ENCODE measurements around the gene CERS2.

Gene CERS2

DNA sequence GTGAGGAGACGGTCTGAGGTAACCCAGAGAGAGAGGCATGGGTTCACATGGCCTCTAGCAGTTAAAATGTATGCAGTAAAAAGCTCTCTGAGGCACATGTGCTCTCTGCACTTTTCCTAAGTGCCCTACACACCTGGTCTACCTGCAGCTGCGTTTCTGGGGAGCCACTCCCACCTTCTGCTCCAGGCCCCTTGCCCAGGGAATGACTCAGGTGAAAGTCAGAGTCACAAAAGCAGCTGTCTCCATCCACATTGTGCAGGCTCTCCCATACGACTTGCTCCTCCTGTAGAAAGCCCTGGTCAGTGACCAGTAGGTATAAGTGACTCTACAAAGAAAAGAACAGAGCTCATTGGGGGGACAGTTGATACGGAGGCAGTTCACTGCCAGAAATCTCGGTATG, 23.3 kb upstream of the CERS2 start:
- DNase-seq: no peak

DNA sequence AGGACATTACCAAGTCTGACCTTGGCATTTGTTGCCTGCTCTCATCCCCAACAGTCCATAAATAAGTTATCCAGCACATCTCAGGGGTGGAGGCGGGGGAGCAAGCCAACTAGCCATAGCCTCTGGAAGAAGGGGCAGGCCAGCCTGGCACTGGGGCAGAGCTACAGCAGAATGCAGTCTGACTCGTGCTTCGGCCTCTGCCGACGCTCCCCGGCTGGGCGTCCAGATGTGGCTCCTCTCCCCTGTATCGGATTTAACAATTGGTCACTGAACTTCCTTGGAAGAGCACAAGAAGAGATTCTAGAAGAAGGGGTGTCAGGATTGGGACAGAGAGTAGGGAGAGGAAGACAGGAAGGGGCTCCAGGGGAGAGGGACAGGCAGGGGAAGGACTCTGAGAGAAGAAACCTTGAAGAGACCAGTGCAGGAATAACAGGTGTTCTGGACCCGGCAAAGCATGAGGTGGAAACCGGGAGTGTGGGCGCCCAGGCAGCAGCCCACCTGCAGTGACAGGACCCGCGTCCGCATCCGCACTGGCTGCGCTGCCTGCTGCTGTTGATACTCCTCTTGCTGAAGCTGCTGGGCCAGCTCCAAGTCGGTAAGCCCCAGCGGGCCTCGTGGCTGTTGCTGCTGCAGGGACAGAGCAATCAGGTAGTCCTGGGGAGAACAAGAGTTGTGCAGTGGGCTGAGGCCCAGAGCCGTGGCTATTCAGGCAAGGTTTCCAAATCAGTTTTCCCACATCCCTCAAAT, 22.7 kb upstream of the CERS2 start:
- no peak for DNase-seq

DNA sequence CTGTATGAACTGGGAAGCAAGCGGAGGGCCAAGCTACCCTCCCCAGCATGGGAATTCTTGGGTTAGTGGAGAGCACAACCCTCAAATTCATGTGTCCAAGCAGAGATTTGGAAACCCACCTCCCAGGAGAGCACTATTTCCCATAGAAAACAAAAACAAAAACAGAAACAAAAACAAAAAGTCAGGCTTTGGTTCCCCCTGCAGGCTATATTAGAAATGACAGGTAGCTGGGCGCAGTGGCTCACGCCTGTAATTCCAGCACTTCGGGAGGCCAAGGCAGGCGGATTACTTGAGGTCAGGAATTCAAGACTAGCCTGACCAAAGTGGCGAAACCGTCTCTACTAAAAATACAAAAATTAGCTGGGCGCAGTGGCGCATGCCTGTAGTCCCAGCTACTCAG, 21.3 kb upstream of the CERS2 start:
- DNase-seq: peak in 16 of 58 donors; percentile 3 to 42 (median 16)

DNA sequence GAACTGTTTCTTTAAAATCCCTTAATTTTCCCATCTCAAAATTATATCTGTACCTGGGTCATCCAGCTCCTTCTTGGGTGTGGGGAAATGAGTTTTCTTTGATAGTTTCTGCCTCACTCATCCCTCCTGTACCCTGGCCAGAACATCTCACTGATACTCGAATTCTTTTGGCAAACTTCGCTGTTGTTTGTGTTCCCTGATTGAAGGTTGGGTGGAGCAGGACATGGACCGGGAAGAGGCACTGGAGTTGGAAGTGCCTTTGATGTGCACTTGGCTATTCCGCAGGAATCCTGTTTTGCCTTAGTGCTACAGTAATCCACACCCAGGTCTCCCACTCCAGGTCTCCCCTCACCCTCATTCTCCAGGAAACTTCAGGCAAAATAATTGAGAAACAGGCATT, 20.8 kb upstream of the CERS2 start:
- no peak for DNase-seq

DNA sequence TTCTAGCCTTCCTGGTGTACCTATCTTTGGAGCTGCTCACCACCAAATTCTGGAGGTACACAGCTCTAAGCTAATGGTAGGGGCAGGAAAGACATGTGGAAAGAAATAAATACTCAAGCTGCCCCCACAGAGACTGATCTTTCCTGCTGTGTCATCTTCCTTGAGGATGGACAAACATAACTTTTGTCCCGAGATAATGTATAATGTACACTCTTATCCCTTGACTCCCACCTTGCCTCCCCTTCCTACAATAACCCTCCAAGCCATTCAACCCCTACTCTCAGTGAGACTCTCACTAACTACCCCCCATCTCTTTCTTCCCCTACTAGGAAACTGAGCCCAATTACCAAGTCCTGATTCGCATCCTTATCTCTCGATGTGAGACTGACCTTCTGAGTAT, 19.6 kb upstream of the CERS2 start:
- DNase-seq: no peak

DNA sequence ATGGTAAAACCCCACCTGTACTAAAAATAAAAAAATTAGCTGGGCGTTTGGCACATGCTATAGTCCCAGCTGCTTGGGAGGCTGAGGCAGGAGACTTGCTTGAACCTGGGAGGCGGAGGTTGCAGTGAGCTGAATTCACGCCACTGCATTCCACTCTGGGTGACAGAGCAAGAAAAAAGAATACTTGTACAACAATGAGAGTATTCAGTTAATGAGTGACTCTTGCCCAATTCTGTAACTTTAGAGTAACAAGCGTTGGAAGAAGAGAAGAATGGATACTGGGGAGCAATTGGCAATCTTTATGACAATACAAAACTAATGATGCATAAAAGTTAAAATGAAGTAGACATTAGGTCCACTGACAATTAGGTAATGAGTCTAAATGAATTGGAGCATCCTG, 18.0 kb upstream of the CERS2 start:
- DNase-seq: no peak

DNA sequence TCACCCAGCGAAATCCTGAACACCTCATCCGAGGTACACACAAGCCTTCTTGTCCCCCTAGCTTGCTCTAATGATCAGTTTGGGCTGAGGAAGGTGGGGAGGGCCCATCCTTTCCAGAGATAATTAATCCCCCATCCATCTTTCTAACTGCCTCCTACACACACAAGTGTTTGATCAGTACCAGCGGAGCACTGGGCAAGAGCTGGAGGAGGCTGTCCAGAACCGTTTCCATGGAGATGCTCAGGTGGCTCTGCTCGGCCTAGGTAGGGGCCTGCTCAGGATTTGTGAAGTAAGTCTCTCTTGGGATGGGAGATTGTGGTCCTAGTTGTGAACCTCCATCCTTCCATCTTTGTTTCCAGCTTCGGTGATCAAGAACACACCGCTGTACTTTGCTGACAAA, 13.3 kb upstream of the CERS2 start:
- DNase-seq: no peak

DNA sequence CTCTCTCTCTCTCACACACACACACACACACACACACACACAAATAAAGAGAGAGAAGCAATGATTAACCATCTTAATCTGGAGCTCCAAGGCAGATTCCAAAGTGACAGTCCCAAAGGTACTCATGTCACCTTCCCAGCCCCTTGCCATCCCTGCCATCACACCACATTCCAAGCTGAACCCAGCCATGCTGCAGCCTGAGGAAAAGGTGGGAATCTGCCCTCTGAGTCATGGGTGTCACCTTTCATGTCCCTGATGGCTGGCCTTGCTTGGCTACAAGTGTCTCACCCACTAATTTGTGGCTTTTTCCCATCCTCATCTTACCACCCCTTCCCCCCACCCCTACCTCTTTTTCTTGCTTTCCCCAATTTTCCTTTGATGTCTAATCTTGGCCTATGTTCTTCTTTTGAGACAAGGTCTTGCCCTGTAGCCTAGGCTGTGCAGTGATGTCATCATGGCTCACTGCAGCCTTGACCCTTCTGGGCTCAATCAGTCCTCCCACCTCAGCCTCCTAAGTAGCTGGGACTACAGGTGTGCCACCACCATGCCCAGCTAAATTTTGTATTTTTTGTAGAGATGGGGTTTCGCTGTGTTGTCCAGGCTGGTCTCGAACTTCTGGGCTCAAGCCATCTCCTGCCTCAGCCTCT, 10.7 kb upstream of the CERS2 start:
- DNase-seq: no peak

DNA sequence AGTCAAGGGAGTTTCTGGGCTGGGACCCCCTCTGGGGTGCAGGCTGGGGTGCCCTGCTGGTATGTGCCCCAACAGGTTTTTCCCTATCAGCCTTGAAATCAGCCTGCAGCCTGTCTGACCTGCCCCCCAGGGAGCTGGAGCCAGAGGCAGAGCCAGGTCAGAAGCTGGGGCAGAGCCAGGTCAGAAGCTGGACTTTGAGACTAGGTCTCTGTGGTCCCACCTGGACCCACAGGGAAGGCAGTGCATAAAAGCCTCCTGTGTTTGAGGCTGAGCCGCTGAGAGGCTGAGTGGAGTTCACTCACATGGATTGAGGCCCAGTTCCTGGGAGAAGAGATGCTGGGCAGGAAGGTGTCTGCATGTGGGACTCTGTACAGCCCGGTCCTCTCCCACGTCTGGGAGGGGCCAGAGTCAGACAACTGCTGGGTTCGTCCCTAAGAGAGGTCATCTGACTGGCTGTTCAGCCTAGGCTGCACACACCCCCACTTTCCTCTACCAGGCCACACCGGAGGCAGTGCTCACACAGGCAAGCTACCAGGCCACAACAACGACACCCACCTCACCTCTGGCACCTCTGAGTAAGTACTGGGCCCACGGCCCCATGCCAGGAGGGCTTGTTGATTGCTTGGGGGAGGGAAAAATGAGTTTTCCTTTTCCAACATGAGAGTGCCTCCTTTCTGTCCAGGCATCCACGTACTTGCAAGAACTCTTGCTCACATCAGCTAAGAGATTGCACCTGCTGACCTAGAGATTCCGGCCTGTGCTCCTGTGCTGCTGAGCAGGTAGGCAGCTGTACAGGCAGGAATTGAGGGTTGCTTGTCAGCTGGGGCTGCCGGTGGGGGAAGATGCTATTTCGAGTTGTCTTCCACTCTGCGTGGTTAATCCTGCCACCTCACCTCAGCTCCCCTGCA, 7.4 kb upstream of the CERS2 start, which contains the start of gene ANXA9:
TSS of gene ANXA9 (plus strand) at position 488 of the 908 bp plus-strand sequence. CDS start 814 bp downstream, outside the sequence.
- DNase-seq: no peak

DNA sequence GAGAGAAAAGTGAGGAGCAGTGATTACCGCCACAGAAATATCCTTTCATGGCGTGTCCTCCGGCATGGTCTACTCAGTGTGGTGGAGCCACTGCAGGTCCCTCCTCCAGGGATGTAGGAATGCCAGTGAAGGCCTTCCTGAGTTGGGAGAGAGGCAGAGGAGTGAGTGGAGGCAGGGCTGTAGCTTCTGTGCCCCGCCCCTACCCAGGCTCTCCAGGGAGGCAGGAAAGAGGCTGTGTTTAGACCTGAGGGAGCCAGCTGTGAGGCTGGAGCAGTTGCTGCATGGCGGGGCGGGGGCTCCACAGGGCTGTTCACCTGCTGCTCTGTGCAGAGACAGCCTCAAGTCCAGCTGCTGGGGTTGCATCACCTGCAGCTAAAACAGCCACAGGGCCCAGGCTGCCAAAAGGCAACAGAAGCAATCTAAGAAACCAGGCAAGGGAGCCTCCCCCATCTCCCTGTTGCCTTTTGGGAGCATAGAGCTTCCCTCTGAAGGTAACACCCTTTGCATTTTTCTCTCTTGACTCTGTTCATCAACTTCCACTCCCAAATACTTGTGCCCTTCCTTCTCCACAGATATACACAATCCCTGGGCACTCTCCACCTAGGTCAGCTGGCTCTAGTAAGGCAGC, 6.7 kb upstream of the CERS2 start:
- DNase-seq: no peak

DNA sequence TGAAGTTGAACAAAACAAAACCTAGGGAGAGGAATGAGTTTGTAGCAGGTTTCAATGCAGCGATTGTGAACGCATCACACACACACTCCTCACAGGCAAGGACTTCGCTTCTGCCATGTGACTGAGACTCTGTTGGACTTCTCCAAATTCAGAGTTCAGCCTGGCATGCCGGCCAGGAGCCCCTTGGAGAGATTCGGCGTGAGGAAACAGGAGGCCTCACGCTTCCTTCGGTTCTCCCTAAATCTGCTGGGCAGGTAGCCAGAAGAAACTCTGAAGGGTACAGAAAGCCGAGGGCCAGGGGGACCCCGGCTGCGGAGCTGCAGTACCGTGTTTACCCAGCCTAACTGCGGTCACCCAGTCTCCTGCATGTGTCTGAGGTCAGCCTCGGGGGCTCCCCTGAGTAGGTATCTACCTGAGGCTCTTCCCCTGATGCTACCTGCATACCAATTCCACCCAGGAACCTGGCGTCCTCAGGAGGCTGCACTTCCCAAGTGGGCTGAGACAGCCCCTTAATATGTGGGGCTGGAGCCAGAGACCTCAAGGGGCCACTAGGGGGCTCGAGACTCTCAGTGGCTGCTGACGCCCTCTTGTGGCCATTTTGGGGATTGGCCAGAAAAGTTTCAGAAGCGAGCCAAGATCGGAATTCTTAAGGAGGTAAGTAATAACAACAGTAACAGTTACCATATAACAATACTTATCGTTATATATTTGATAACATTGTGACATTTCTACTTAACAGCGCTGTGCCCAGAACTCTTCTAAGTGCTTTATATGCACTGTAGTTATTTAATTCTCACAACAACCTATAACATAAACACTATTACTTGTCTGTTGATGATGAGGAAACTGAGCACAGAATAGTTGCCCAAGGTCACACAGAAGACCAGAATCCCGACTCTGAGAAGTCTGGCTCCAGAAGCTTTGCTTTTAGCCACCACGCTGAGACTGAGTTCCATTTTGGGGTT, 4.7 kb upstream of the CERS2 start:
- peak in 56 of 58 donors; percentile 25 to 89 (median 68) for DNase-seq

DNA sequence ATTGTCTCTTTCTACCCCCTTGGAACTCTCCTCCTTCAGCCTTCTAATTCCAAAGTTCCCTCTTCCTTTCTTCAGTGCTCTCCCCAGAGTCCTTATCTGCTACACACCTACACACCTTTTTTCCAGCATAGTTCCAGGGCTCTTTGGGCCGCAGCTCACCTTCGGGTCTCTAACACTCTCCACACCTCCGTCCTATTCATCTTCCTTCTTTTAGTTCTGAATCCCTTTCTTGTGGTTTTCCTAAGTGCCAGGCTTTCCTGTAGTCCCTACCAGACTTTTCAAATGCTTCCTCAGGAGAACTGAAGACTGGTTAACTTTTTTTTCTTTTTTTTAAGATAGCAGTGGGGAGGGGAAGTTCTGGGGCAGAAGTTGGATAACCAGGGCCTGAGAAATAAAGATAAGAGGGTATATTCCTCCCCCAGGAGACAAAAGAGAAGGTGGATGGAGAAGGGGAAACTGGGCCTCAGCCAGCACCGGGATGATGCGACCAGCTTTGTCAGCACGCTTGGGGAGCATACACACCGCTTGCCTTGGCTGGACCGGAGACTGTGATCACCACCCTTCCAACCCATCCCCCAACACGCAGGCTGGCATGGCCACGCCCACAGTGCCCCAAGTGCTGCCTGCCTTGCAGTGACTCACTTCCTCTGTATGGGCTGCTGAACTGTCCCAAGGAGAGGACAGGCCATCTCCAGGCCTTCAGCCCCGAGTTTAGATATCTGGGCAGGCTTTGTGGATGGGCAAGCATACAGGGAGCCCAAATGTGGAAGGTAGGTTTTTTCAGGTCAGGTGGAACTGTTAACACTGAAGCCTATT, 2.5 kb upstream of the CERS2 start:
- DNase-seq: peak in 50 of 58 donors; percentile 7 to 87 (median 60)

DNA sequence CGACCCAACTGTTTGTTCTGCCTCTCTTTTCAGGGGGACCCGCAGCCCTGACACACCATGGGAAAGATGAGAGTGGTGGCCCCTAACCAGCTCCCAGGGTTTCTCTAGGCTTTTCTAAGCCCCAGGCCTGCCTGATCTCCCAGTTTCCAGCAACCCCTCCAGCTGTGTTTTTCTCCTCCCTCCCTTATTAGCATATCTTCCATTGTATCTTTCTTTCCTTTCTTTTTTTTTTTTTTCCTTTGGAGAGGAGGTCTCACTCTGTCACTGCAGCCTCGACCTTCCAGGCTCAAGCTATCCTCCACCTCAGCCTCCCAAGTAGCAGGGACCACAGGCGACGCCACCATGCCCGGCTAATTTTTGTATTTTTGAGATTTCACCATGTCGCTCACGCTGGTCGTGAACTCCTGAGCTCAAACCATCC, 1.8 kb upstream of the CERS2 start:
- no peak for DNase-seq

DNA sequence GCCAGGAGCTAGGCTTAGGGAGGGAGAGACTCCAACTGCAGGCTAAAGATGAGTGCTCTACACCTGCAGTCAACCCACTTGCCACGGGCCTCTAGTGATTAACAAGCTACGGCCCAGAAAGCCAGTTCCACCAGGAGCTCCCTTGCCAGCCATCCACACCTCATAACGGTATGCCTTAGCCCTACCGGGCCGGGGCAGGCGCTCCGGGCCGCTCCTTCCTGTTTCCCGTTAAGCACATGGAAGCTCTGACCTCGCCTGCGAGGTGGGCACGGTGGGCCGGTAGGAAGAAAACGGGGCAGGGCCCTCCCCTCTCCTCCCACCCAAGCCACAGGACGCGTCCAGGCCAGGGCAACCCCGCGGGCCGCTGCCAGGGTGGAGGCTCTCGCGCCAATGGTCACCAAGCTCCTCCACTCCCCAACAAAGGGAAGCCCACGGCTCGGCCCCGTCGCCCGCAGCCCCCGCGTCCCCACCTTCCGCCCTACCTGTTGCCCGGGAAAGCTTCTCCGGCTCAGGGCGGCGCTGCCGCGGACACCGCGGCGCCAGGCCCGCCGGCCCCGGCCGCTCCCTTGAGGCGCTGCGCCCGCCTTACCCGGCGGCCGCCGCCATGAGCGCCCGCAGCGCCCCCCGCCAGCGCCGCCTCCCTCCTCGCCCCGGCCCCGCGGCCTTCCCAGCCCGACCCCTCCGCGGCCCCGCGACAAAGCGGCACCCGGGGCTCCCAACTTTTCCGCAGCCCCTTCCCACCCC, 627 bp downstream of the CERS2 start:
- peak in 34 of 58 donors; percentile 17 to 79 (median 50) for DNase-seq

DNA sequence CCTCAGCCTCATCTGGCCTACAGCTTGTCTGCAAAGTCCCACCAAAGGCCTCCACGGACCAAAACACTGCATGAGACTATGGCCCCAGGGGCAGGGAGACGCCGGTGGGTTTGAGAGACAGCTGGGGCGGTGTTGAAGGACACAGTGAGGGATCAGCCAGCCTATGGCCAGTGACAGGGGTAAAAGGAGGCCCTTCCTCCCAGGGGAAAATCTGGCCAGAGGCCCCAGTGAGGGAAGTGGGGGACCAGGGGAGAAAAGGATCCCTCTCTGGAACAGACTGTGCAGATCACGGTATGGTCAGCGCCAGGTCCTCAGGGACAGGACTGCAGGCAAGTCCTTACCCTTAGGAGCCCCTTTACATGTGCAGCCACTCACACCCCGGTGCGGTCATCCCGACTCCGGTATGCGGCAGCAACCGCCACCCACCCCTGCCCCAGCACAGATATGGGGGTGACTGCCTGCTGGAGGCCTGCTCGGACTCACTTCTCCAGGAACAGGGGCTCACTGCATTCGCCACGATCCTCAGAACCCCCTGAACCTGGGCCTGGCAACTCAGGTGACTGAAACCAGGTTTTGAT, 1.3 kb downstream of the CERS2 start:
- DNase-seq: peak in 8 of 58 donors; percentile 24 to 48 (median 38)

DNA sequence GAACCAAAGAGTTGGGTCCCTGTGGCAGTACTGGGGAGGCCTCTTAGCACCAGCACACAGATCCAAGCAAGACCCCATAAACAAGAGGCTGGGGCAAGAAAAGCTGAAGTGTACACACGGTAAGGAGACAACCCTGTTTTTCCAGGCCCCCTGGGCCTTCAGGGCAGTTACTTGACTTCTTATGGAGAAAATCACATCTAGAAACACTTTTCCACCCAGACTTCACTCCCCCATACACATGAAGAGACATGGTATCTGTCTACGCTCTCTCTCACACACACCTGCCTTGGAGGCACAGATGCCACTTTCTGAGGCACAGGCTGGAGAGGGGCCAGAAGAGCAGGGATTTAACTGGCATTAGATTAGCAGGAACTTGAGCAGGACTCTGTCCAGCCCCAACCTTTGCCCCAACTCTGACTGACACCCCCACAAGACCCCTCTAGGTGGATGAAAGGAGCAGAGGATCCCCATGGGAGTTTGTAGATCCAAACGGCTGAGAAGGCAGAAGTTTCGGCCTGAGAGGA, 2.2 kb downstream of the CERS2 start:
- DNase-seq: no peak

DNA sequence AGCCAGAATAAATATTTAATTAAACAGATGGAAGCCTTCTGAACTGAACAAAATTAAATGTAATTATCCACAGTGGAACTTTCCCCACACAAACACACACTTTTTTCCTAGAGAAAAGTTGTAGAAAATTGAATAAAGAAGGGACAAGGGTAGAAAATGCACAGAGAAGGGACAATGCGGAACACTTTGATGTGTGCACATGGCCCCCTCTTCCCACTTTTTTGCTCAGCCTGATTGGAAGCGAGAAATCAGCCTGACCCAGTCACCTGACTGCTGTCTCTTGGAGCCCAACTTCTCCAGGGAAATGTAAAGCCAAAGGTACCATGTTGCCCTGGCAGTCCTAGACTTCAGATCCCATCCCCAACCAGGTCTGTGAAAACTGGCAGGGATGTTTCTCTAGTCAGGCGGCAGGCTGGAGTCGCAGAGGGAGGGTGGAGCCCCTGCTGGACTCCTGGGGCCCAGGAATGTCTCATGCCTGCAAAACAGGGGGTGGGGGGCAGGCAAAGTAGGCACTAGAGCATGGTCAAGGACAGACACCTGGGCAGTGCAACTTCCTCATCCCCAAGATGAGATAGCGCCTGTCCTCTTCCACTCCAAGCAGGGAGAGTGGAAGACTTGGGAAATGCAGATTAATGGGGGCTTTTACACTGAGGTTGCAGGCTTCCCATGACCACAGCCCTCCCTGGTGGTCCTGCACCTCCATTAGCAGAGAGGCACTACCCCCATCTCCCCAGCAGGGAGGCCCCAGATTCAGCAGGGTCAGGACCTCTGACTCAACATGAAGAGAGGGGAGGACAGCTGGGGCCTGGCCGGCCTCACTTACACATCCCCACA, 2.8 kb downstream of the CERS2 start:
- DNase-seq: peak in 3 of 58 donors; percentile 11 to 21 (median 18)
